Thyroid gland (tissue), 4 donors: Measurements from ENCODE around the gene DPF3. TPM values are rescaled to one million over a fixed set of nuclear protein-coding genes. Genes with fewer than 3 reads are reported as not detected.

ENCODE experiments used
- DNase-seq, 2 donors: peaks; one replicate each; pipeline ENCODE4 v3.0.0-alpha.2; 2019
- H3K27ac ChIP-seq, 3 donors: fragments of 200-600 bp; sonication (generic); 1 replicate in 2 of 3; 2 replicates in 1 of 3; pipeline ENCODE4 v1.5.1; 2016 to 2019; ENCODE audit warnings: mild to moderate bottlenecking in 1 of 3, moderate library complexity in 1 of 3
- H3K27me3 ChIP-seq: fragments of 200-600 bp; sonication (generic); one replicate; pipeline ENCODE4 v1.5.1; 2019
- H3K36me3 ChIP-seq, 2 donors: fragments of 200-600 bp; sonication (generic); one replicate each; pipeline ENCODE4 v1.5.1; 2016 to 2019
- H3K4me1 ChIP-seq, 2 donors: fragments of 200-600 bp; sonication (generic); one replicate each; pipeline ENCODE4 v1.5.1; 2017 to 2019
- H3K4me3 ChIP-seq, 3 donors: fragments of 200-600 bp; sonication (generic); replicated peaks in 1 of 3; 1 replicate in 2 of 3; 2 replicates in 1 of 3; pipeline ENCODE4 v1.5.1; 2016; ENCODE audit warnings: mild to moderate bottlenecking in 1 of 3
- H3K9me3 ChIP-seq: fragments of 200-600 bp; sonication (generic); one replicate; pipeline ENCODE4 v1.5.1; 2017
- POLR2A ChIP-seq, 2 donors: fragments of 450-650 bp; IDR thresholded peaks; one replicate each; pipeline ENCODE4 v1.6.1; 2017; ENCODE audit warnings: antibody characterized with exemption in 2 of 2, mild to moderate bottlenecking in 2 of 2, moderate library complexity in 1 of 2
- WGBS, 2 donors: methylation state at CpG; one replicate each; pipeline ENCODE4 v1.1.5; 2017; 5-methylcytosine and 5-hydroxymethylcytosine counted together
- intact Hi-C: fragments of 100-400 bp; cut with DNase I; formaldehyde crosslinking; loops from one replicate; pipeline ENCODE4 v1.15.1; 2023
- total RNA-seq, 4 donors: library from RNA; depleted of rRNA; stranded (reverse); fragments of >200 nt; gene quantifications; one replicate each; pipeline ENCODE4 v1.2.3, GENCODE V29; 2016
- TF ChIP-seq, protein P1 (sequence below), 6 experiments: fragments of 200-600 bp in 3 of 6; fragments of 450-650 bp in 3 of 6; sonication (generic) in 3 of 6; IDR thresholded peaks; one replicate each; pipeline ENCODE4 v1.5.1; 2016 to 2019; ENCODE audit warnings: antibody characterized with exemption in 6 of 6, mild to moderate bottlenecking in 2 of 6, inconsistent platforms in 1 of 6, moderate library complexity in 1 of 6

Gene DPF3
- total RNA-seq, 4 donors from 2014 or later = 0.27 to 3.3 (median 1.3) TPM

DNA sequence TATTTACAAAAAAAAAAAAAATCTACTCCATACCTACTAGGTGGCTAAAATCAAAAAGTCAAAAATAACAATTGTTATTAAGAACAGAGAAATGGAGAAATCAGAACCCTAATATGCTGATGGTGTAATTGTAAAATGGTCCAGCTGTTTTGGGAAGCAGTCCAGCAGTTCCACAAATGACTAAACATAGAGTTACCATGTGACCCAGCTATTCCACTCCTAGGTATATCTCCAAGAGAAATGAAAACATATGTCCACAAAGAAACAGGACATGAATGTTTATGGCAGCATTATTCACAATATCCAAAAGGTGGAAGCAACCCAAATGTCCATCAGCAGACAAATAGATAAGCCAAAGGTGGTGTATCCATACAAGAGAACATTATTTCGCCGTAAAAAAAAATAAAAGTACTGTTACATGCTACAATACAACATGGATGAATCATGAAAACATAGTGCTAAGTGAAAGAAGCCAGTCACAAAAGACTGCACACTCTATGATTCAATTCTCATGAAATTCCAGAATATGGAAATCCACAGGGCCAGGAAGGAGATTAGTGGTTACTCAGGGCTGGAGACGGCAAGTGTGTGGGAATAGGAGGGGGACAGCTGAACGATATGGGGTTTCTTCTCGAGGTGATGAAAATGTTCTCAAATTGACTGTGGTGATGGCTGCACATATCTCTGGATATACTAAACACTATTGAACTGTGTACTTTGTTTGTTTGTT lies 9.1 kb upstream of the DPF3 start:
- intact Hi-C loops = no loop called here
- no peak for TF ChIP-seq POLR2A (IDR thresholded peaks at IDR 0.05)
- TF ChIP-seq, protein P1, sequence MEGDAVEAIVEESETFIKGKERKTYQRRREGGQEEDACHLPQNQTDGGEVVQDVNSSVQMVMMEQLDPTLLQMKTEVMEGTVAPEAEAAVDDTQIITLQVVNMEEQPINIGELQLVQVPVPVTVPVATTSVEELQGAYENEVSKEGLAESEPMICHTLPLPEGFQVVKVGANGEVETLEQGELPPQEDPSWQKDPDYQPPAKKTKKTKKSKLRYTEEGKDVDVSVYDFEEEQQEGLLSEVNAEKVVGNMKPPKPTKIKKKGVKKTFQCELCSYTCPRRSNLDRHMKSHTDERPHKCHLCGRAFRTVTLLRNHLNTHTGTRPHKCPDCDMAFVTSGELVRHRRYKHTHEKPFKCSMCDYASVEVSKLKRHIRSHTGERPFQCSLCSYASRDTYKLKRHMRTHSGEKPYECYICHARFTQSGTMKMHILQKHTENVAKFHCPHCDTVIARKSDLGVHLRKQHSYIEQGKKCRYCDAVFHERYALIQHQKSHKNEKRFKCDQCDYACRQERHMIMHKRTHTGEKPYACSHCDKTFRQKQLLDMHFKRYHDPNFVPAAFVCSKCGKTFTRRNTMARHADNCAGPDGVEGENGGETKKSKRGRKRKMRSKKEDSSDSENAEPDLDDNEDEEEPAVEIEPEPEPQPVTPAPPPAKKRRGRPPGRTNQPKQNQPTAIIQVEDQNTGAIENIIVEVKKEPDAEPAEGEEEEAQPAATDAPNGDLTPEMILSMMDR (IDR thresholded peaks at IDR 0.05) = no peak
- Histone ChIP-seq H3K27me3 (no peaks in the 10 kb centered on the region), H3K4me3 (no peak overlapping the region), H3K36me3 (no peaks in the 10 kb centered on the region), H3K9me3 (no peaks in the 10 kb centered on the region), H3K4me1 (no peaks in the 10 kb centered on the region), H3K27ac (no peak overlapping the region)
- WGBS, 2 donors = 91 to 92% methylated on average over 5 of the region's 5 CpGs
- DNase-seq = no peak

DNA sequence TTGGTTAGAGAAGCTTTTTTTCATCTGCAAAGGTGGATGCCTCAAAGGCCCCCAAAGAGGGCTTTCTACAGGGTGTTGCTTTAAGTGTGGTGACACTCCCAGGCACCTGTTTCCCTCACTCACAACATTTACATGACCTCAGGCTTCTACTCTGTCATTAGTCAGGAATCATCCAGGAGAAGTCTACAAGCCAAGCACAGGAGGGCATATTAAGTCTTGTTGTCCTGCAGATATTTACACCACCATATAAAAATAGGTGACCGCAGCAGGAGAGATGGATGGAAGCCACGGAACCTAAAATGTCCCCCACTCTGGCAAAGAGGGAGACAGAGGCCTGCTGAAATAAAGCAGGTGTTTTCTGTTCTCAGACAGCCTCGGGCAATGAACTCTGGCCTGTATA lies 7.5 kb upstream of the DPF3 start:
- WGBS, 2 donors = 88 to 98% methylated on average over 3 of the region's 3 CpGs
- no peak overlapping the region for H3K27ac ChIP-seq
- H3K27me3 ChIP-seq = no peaks in the 10 kb centered on the region
- H3K9me3 ChIP-seq = no peaks in the 10 kb centered on the region
- no peaks in the 10 kb centered on the region for H3K4me1 ChIP-seq
- intact Hi-C loops = loop anchor here (2.0 kb wide), 1 partner anchor 385 kb away; no protein-coding TSS in a partner anchor
- H3K4me3 ChIP-seq = no peak overlapping the region
- no peaks in the 10 kb centered on the region for H3K36me3 ChIP-seq
- no peak for DNase-seq
- no peak for TF ChIP-seq POLR2A (IDR thresholded peaks at IDR 0.05)
- TF ChIP-seq, protein P1 (IDR thresholded peaks at IDR 0.05) = no peak

DNA sequence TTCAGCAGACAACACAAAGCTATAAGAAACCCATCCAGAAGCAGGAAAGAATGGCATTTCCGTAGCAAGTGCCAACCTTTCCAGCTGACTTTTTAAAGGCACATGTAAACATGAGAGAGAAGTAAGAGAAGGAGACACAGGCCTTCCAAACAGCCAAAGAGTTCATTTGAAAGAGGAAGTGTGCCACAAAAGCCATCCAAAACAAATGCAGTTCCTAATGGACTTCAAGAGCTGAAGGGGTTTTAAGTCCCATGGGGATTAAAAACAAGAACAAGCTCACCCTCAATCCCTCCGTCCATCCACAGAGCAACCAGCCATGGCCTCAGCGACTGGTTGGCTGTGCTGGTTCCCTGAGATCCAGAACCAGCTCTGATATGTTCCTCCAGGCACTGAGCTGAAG lies 4.5 kb upstream of the DPF3 start:
- intact Hi-C loops = loop anchor here (10.0 kb wide), 1 partner anchor 46 kb away; no protein-coding TSS in a partner anchor
- H3K4me1 ChIP-seq = peaks cover 0 to 8% of the 10 kb centered on the region in 2 donors
- DNase-seq = no peak
- no peaks in the 10 kb centered on the region for H3K9me3 ChIP-seq
- WGBS, 2 donors = 62 to 66% methylated on average over 3 of the region's 3 CpGs
- no peaks in the 10 kb centered on the region for H3K27me3 ChIP-seq
- TF ChIP-seq POLR2A (IDR thresholded peaks at IDR 0.05) = no peak
- TF ChIP-seq, protein P1 (IDR thresholded peaks at IDR 0.05) = no peak
- no peak overlapping the region for H3K4me3 ChIP-seq
- no peaks in the 10 kb centered on the region for H3K36me3 ChIP-seq
- H3K27ac ChIP-seq = no peak overlapping the region

DNA sequence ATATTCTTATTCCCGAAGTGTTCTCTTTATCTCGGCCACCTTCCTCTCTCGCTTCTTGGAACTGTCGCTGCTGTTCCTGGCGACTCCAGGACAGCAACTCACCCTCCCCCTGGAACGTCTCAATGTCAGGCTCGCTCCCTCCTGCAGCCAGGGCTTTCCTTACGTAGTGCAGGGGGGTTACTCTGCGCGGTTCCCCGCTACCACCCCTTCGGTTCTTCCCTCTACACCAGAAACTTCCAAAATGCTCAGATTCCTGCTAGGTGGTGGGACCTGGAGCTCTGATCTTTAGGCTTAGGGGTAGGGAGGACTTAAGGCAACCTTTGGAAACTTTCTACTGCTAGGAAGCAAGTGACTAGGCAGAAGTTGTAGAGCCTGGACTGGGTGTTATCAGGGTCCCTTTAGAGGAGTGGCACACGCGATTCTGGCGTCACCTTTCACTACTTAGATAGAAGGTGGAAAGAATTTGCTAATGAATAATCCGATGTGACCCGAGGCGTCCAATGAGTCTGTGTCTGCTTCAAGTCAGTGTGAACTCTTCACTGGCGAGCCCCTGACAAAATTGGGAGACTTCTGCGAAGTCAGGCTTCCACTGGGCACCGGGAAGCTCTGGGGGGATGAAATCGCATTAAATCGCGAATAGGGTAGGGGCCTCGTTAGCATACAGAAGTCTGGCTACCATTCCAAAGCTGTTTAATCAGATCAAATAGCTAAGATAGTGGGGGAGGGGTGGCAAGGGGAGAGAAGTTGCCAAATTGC lies 900 bp upstream of the DPF3 start:
- Histone ChIP-seq H3K27me3 (no peaks in the 10 kb centered on the region), H3K4me3 (peak overlapping the region; percentile 13 to 77 (median 57)), H3K36me3 (no peaks in the 10 kb centered on the region), H3K27ac (no peak overlapping the region), H3K9me3 (no peaks in the 10 kb centered on the region), H3K4me1 (peaks cover 3 to 20% of the 10 kb centered on the region in 2 donors)
- intact Hi-C loops = loop anchor here (10.0 kb wide), 1 partner anchor 50 kb away; no protein-coding TSS in a partner anchor
- TF ChIP-seq POLR2A (IDR thresholded peaks at IDR 0.05) = no peak
- TF ChIP-seq, protein P1 (IDR thresholded peaks at IDR 0.05) = no peak
- DNase-seq = peak in 1 of 2 donors; percentile 28
- WGBS, 2 donors = 5 to 8% methylated on average over 25 of the region's 25 CpGs

DNA sequence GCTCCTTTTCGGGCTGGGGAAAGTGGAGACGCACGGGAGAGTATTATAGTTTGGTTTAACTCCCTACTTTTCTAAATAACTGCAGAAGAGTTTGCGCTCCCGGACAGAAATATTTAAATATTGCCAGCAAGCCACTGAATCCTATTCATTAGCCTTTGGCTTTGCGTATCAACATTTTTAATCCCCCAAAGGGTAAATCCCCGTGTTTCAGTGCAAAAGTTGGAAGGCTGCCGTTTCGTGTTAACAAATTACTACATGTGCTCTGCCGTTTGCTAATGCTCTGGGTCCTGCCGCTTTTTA lies 372 bp upstream of the DPF3 start:
- Histone ChIP-seq H3K9me3 (no peaks in the 10 kb centered on the region), H3K4me3 (peak overlapping the region; percentile 13 to 77 (median 57)), H3K36me3 (no peaks in the 10 kb centered on the region), H3K27me3 (no peaks in the 10 kb centered on the region), H3K4me1 (peaks cover 3 to 20% of the 10 kb centered on the region in 2 donors), H3K27ac (no peak overlapping the region)
- TF ChIP-seq POLR2A (IDR thresholded peaks at IDR 0.05) = no peak
- TF ChIP-seq, protein P1 (IDR thresholded peaks at IDR 0.05) = no peak
- peak in 1 of 2 donors; percentile 25 for DNase-seq
- intact Hi-C loops = loop anchor here (10.0 kb wide), 1 partner anchor 51 kb away; no protein-coding TSS in a partner anchor
- WGBS, 2 donors = 1% methylated on average over 11 of the region's 11 CpGs
